ENCODE results near the gene TSPAN3.

The TSPAN3 gene

DNA sequence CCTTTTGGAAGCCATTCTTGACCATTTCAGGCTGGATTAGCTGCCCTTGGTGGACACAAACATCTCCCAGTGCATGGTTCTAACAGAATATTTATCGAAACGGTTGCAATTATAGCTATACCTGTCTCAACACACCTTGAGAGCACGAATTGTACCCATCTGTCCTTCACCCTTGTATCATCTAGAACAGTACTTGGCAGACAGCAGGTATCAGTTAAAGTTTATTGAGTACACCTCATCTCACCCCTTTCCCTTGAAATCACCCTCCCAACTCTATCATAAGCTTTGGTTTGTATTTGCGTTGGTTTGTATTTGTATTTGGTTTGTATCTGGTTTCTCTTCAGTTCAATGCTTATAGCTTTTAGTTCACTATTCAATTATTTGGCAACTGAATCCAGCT, 12.4 kb downstream of the TSPAN3 start:
- Histone ChIP-seq H3K27ac (ENCODE audit: low read depth, low read length) (no peak overlapping the region), H3K4me1 (ENCODE audit: control insufficient read depth in 1 of 2, insufficient read depth in 2 of 2, low read length in 2 of 2) (peaks cover 30 to 65% of the 10 kb centered on the region in 2 donors), H3K4me3 (ENCODE audit: low read depth in 1 of 2, low read length in 2 of 2) (no peak overlapping the region), H3K9ac (ENCODE audit: low read depth in 1 of 2, low read length in 2 of 2) (no peak overlapping the region), H3K9me3 (ENCODE audit: control insufficient read depth in 1 of 2, low read length in 2 of 2) (no peaks in the 10 kb centered on the region), H3K36me3 (ENCODE audit: control insufficient read depth in 1 of 2, insufficient read depth in 2 of 2, low read length in 2 of 2) (peaks cover 5 to 11% of the 10 kb centered on the region in 2 donors), H3K27me3 (ENCODE audit: control insufficient read depth in 1 of 2, insufficient read depth in 2 of 2, low read length in 2 of 2) (no peaks in the 10 kb centered on the region)

DNA sequence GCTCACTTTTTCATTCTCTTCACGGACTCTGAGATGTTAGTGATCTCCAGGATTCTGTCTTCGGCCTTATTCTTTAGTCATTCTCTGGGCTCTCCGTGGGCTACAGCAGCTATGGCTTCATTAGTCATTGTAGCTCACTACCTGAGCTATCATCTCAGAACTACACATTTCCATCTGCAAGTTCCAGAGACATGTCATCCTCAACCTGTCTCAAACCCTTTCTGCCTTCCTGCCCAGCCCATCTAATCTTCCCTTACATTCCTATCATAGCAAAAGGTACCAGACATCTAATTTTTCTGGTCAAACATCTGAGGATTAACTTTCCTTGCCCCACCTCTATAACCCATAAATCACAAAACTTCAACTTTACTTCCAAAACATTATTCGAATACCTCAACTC, 13.2 kb downstream of the TSPAN3 start:
- H3K4me3 ChIP-seq (ENCODE audit: low read depth in 1 of 2, low read length in 2 of 2) = no peak overlapping the region
- peaks cover 29 to 61% of the 10 kb centered on the region in 2 donors for H3K4me1 ChIP-seq (ENCODE audit: control insufficient read depth in 1 of 2, insufficient read depth in 2 of 2, low read length in 2 of 2)
- H3K27me3 ChIP-seq (ENCODE audit: control insufficient read depth in 1 of 2, insufficient read depth in 2 of 2, low read length in 2 of 2) = no peaks in the 10 kb centered on the region
- H3K36me3 ChIP-seq (ENCODE audit: control insufficient read depth in 1 of 2, insufficient read depth in 2 of 2, low read length in 2 of 2) = peaks cover 9 to 13% of the 10 kb centered on the region in 2 donors
- no peak overlapping the region for H3K9ac ChIP-seq (ENCODE audit: low read depth in 1 of 2, low read length in 2 of 2)
- H3K27ac ChIP-seq (ENCODE audit: low read depth, low read length) = no peak overlapping the region
- no peaks in the 10 kb centered on the region for H3K9me3 ChIP-seq (ENCODE audit: control insufficient read depth in 1 of 2, low read length in 2 of 2)

DNA sequence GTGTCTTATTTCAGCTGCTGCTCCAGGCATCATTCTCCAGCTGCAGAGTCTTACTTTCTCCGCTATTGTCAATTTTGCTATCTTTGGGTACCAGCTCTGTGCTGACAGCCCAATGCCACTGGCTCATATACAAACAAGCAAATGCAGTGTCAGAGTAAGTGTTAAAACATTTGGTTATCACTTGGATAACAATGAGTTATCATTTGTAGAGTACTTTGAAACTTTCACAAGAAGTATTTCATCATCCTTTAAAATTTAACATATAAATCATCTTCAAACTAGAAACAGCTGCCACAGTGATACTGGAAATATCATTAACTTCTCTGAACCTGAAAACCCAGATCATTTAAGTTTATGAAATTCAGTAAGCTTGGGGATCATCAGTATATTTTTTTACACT, 13.8 kb downstream of the TSPAN3 start:
- peaks cover 26 to 54% of the 10 kb centered on the region in 2 donors for H3K4me1 ChIP-seq (ENCODE audit: control insufficient read depth in 1 of 2, insufficient read depth in 2 of 2, low read length in 2 of 2)
- H3K36me3 ChIP-seq (ENCODE audit: control insufficient read depth in 1 of 2, insufficient read depth in 2 of 2, low read length in 2 of 2) = peaks cover 15 to 19% of the 10 kb centered on the region in 2 donors
- no peaks in the 10 kb centered on the region for H3K9me3 ChIP-seq (ENCODE audit: control insufficient read depth in 1 of 2, low read length in 2 of 2)
- H3K27ac ChIP-seq (ENCODE audit: low read depth, low read length) = no peak overlapping the region
- no peak overlapping the region for H3K9ac ChIP-seq (ENCODE audit: low read depth in 1 of 2, low read length in 2 of 2)
- no peak overlapping the region for H3K4me3 ChIP-seq (ENCODE audit: low read depth in 1 of 2, low read length in 2 of 2)
- no peaks in the 10 kb centered on the region for H3K27me3 ChIP-seq (ENCODE audit: control insufficient read depth in 1 of 2, insufficient read depth in 2 of 2, low read length in 2 of 2)

DNA sequence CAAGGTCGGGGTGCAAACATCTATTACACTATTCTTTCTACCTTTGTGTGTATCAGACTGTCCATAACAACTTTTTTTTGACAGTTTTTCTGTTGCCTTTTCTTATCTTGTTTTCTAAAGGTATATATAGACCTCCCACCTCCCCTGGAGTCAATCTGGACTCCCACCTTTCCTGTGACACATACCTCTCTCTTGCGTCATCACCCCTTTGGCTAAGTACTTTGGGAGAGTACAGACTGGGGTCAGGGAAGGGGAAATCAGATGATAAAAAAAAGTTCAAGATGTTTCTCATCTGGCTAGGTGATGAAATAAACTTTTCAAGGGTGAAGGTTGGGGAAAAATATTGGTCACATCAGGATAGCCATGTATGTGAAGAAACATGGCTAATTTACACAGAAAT, 17.2 kb downstream of the TSPAN3 start:
- H3K9ac ChIP-seq (ENCODE audit: low read depth in 1 of 2, low read length in 2 of 2) = no peak overlapping the region
- H3K9me3 ChIP-seq (ENCODE audit: control insufficient read depth in 1 of 2, low read length in 2 of 2) = no peaks in the 10 kb centered on the region
- H3K4me1 ChIP-seq (ENCODE audit: control insufficient read depth in 1 of 2, insufficient read depth in 2 of 2, low read length in 2 of 2) = peaks cover 10 to 29% of the 10 kb centered on the region in 2 donors
- H3K36me3 ChIP-seq (ENCODE audit: control insufficient read depth in 1 of 2, insufficient read depth in 2 of 2, low read length in 2 of 2) = peaks cover 27 to 33% of the 10 kb centered on the region in 2 donors
- no peak overlapping the region for H3K4me3 ChIP-seq (ENCODE audit: low read depth in 1 of 2, low read length in 2 of 2)
- no peaks in the 10 kb centered on the region for H3K27me3 ChIP-seq (ENCODE audit: control insufficient read depth in 1 of 2, insufficient read depth in 2 of 2, low read length in 2 of 2)
- no peak overlapping the region for H3K27ac ChIP-seq (ENCODE audit: low read depth, low read length)

DNA sequence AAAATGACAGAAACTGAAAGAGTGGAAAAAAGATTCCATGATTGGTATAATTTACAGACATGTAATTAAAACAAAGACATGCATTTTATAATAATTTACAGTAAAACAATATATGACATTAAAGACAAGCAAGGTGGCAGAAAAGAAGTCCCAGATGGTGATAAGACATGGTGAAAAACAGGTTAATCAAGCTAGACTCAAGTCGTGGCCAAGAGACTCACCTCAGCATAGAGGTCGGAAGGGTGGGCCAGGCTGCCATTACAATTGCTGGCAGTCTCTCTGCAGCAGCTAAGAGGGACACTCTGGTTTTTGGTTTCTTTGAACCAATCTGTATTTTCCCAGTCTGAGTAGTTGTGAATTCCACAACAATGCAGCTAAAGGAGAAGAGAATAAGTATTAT, 18.4 kb downstream of the TSPAN3 start:
- H3K9ac ChIP-seq (ENCODE audit: low read depth in 1 of 2, low read length in 2 of 2) = no peak overlapping the region
- H3K27ac ChIP-seq (ENCODE audit: low read depth, low read length) = no peak overlapping the region
- no peaks in the 10 kb centered on the region for H3K27me3 ChIP-seq (ENCODE audit: control insufficient read depth in 1 of 2, insufficient read depth in 2 of 2, low read length in 2 of 2)
- H3K4me3 ChIP-seq (ENCODE audit: low read depth in 1 of 2, low read length in 2 of 2) = no peak overlapping the region
- no peaks in the 10 kb centered on the region for H3K9me3 ChIP-seq (ENCODE audit: control insufficient read depth in 1 of 2, low read length in 2 of 2)
- peaks cover 4 to 25% of the 10 kb centered on the region in 2 donors for H3K4me1 ChIP-seq (ENCODE audit: control insufficient read depth in 1 of 2, insufficient read depth in 2 of 2, low read length in 2 of 2)
- H3K36me3 ChIP-seq (ENCODE audit: control insufficient read depth in 1 of 2, insufficient read depth in 2 of 2, low read length in 2 of 2) = peaks cover 28 to 33% of the 10 kb centered on the region in 2 donors

DNA sequence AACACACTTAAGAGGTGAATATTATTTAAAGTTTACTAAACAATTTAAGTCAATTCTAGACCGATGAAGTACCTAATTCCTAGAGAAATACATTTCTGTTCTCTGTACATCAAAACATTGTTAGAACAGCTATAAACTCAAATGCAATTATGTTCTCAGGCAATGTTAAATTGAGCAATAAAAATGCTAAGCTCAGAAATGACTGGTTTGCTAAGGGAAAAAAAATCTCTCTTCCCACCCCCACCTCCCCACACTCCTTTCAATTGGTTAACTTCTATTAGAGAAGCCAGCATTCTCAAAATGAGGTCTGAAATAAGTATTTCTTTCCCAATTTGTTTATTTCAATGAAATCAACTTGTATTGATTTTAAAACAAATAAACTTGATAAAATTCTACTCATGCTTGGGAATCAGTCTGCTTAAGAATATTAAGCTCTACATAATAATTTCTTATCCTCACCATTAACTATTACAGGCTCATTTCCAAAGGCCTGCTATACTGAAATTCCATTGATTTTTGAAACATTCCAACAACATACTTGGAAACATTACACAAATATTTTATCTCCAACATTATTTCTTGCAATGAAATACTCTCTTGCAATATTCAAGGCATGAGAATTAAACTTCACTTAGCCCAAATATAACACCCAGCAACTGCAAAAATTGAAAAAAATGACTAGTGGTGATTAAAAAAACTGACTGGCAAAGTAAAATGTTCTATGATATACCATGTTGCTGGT, 22.6 kb downstream of the TSPAN3 start:
- Histone ChIP-seq H3K27me3 (ENCODE audit: control insufficient read depth in 1 of 2, insufficient read depth in 2 of 2, low read length in 2 of 2) (no peaks in the 10 kb centered on the region), H3K9ac (ENCODE audit: low read depth in 1 of 2, low read length in 2 of 2) (no peak overlapping the region), H3K4me3 (ENCODE audit: low read depth in 1 of 2, low read length in 2 of 2) (no peak overlapping the region), H3K36me3 (ENCODE audit: control insufficient read depth in 1 of 2, insufficient read depth in 2 of 2, low read length in 2 of 2) (peaks cover 45 to 66% of the 10 kb centered on the region in 2 donors), H3K4me1 (ENCODE audit: control insufficient read depth in 1 of 2, insufficient read depth in 2 of 2, low read length in 2 of 2) (no peaks in the 10 kb centered on the region), H3K9me3 (ENCODE audit: control insufficient read depth in 1 of 2, low read length in 2 of 2) (no peaks in the 10 kb centered on the region), H3K27ac (ENCODE audit: low read depth, low read length) (no peak overlapping the region)

DNA sequence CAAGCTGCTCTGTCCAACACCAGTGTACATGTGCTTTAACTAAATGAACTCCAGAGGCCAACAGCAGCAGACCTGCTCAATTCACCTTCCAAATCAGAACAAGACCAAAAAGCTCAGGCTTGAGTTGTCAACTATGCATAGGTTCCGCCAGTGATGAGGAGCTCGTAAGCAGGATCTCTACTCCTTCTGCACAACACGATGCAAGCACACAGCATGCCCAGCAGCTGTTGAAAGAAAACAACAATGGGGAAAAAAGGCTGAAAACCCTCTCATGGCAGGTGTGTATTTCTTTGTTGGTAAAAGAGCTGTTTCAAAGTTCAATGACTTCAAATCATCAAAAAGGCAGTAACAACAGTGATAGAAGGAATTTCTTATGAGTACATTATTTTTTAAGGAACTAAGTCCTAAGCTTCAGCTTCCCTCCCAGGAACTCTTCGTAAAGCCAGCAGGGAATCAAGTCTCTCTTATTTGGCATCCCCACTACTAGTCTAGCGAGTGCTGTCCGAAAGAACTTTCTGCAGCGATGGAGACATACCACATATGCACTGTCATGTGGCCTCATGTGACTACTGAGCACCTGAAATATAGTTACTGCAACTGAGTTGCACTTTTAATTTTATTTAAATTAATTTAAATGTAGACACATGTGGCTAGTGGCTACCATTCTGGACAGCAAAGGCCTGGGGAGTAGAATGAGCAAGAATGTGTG, 24.1 kb downstream of the TSPAN3 start:
- Histone ChIP-seq H3K36me3 (ENCODE audit: control insufficient read depth in 1 of 2, insufficient read depth in 2 of 2, low read length in 2 of 2) (peaks cover 48 to 68% of the 10 kb centered on the region in 2 donors), H3K4me1 (ENCODE audit: control insufficient read depth in 1 of 2, insufficient read depth in 2 of 2, low read length in 2 of 2) (no peaks in the 10 kb centered on the region), H3K9me3 (ENCODE audit: control insufficient read depth in 1 of 2, low read length in 2 of 2) (no peaks in the 10 kb centered on the region), H3K27me3 (ENCODE audit: control insufficient read depth in 1 of 2, insufficient read depth in 2 of 2, low read length in 2 of 2) (no peaks in the 10 kb centered on the region), H3K9ac (ENCODE audit: low read depth in 1 of 2, low read length in 2 of 2) (no peak overlapping the region), H3K4me3 (ENCODE audit: low read depth in 1 of 2, low read length in 2 of 2) (no peak overlapping the region), H3K27ac (ENCODE audit: low read depth, low read length) (no peak overlapping the region)

DNA sequence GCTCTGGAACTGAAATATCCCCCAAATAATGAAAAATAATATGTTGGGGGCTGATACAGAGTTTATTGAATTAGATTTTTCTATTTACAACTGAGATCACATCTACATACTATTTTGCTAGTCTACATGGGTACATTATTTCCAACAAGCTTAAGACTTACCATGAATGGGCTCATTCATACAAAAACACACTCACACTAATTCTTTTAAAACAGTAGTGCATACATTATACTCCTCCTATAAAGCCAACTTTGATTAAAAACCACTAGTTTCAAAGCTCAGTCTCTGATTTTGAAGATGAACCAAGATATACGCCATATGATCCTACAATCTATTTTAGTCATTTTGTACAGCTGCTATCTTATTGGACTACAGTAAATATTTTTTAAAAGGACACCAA, 24.9 kb downstream of the TSPAN3 start:
- no peak overlapping the region for H3K4me3 ChIP-seq (ENCODE audit: low read depth in 1 of 2, low read length in 2 of 2)
- no peak overlapping the region for H3K27ac ChIP-seq (ENCODE audit: low read depth, low read length)
- H3K4me1 ChIP-seq (ENCODE audit: control insufficient read depth in 1 of 2, insufficient read depth in 2 of 2, low read length in 2 of 2) = no peaks in the 10 kb centered on the region
- no peak overlapping the region for H3K9ac ChIP-seq (ENCODE audit: low read depth in 1 of 2, low read length in 2 of 2)
- H3K36me3 ChIP-seq (ENCODE audit: control insufficient read depth in 1 of 2, insufficient read depth in 2 of 2, low read length in 2 of 2) = peaks cover 52 to 69% of the 10 kb centered on the region in 2 donors
- no peaks in the 10 kb centered on the region for H3K27me3 ChIP-seq (ENCODE audit: control insufficient read depth in 1 of 2, insufficient read depth in 2 of 2, low read length in 2 of 2)
- H3K9me3 ChIP-seq (ENCODE audit: control insufficient read depth in 1 of 2, low read length in 2 of 2) = no peaks in the 10 kb centered on the region

DNA sequence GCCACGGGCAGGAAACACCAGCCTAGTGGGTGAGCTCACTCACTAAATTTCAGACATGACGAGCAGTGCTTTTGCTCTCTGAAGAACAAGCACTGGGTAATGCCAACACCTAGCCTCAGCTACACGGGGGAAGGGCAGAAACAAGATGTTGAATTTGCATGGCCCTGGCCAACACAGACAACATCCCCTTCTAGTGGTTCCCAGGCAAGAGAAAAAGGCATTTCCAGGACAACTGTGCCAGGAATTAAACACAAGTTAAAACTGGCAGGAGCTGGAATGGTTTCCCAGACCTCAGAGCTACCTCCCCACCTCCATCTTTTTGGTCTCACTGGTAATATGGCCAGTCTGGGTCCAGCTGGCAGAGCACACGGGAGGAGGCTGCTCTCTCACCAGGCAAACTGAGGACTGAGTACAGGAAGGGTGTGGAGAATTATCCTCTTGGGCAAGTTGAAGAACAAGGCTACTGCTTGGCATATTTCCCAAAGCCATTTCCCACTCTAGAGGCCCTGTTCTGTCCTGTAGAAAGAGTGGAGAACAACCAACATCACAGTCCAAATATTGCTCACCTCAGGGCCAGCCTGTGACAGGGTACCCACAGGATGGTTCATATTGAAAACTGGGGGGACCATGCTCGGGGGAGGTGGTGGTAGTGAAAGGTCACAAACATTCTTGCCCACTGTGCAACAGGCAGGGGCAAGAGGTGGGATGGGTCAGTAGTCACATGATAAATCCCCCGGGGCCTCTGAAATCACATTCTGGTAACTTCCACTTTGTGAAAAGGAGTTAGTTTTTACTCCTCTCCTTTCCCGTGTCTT, 26.5 kb downstream of the TSPAN3 start:
- no peak overlapping the region for H3K9ac ChIP-seq (ENCODE audit: low read depth in 1 of 2, low read length in 2 of 2)
- no peaks in the 10 kb centered on the region for H3K4me1 ChIP-seq (ENCODE audit: control insufficient read depth in 1 of 2, insufficient read depth in 2 of 2, low read length in 2 of 2)
- H3K27me3 ChIP-seq (ENCODE audit: control insufficient read depth in 1 of 2, insufficient read depth in 2 of 2, low read length in 2 of 2) = no peaks in the 10 kb centered on the region
- no peak overlapping the region for H3K27ac ChIP-seq (ENCODE audit: low read depth, low read length)
- H3K36me3 ChIP-seq (ENCODE audit: control insufficient read depth in 1 of 2, insufficient read depth in 2 of 2, low read length in 2 of 2) = peaks cover 48 to 61% of the 10 kb centered on the region in 2 donors
- H3K4me3 ChIP-seq (ENCODE audit: low read depth in 1 of 2, low read length in 2 of 2) = no peak overlapping the region
- no peaks in the 10 kb centered on the region for H3K9me3 ChIP-seq (ENCODE audit: control insufficient read depth in 1 of 2, low read length in 2 of 2)

Data from duodenal mucosa (tissue), 2 donors.